Measurements from ENCODE around the gene IMMP2L. TPM values are rescaled to one million over a fixed set of nuclear protein-coding genes. Genes with fewer than 3 reads are reported as not detected.

The IMMP2L gene
- polyA plus RNA-seq, 1 donor (not counting 4 experiments of a cell fraction or from before 2014, with no cell fraction given), result 14.1 TPM

GRCh38 chr7:110623436-110623835 is 938.9 kb downstream of the IMMP2L start:
- no peak overlapping the region for H3K4me3 ChIP-seq (ENCODE audit: control insufficient read depth in 2 of 3, extremely low read depth in 1 of 3, insufficient read depth in 2 of 3, low read depth in 1 of 3, low read length in 3 of 3)
- TF ChIP-seq CTCF (optimal IDR thresholded peaks at IDR 0.05 in 1 of 3, IDR thresholded peaks at IDR 0.05 in 1 of 3, conservative IDR thresholded peaks at IDR 0.05 in 1 of 3; ENCODE audit: extremely low read depth in 1 of 3, insufficient read depth in 2 of 3, low read length in 3 of 3), result no peak
- no peak for TF ChIP-seq EZH2 (IDR thresholded peaks at IDR 0.05; ENCODE audit: low read length)
- no peak overlapping the region for H3K27ac ChIP-seq (ENCODE audit: control insufficient read depth, insufficient read depth, low read length)
- H3K4me1 ChIP-seq (ENCODE audit: control insufficient read depth, extremely low read depth, insufficient read depth, low read length), result no peaks in the 10 kb centered on the region
- no peaks in the 10 kb centered on the region for H3K27me3 ChIP-seq (ENCODE audit: control insufficient read depth, extremely low read depth, insufficient read depth, low read length)
- no peak for DNase-seq (ENCODE audit: low read depth, low spot score)
- no peak overlapping the region for H3K4me2 ChIP-seq (ENCODE audit: control insufficient read depth, extremely low read depth, insufficient read depth, low read depth, low read length)
- no peaks in the 10 kb centered on the region for H4K20me1 ChIP-seq (ENCODE audit: control insufficient read depth, extremely low read depth, insufficient read depth, low read length)
- no peaks in the 10 kb centered on the region for H3K36me3 ChIP-seq (ENCODE audit: control insufficient read depth in 2 of 2, extremely low read depth in 1 of 2, insufficient read depth in 2 of 2, low read length in 2 of 2)
- H3K9ac ChIP-seq (ENCODE audit: control insufficient read depth, extremely low read depth, insufficient read depth, low read length), result no peak overlapping the region
- no peaks in the 10 kb centered on the region for H3K9me1 ChIP-seq (ENCODE audit: control insufficient read depth, extremely low read depth, insufficient read depth, low read length)
- no peaks in the 10 kb centered on the region for H3K9me3 ChIP-seq (ENCODE audit: control insufficient read depth, low read depth, low read length)
- FAIRE-seq, result no peak
- no peak overlapping the region for H2AFZ ChIP-seq (ENCODE audit: control insufficient read depth, low read length)
- no peaks in the 10 kb centered on the region for H3K79me2 ChIP-seq (ENCODE audit: control insufficient read depth, insufficient read depth, low read length)
- dilution Hi-C loops (cut with MboI; ENCODE audit: extremely low pct_ligation_motif_present, low sequenced_read_pairs), result no loop called here

GRCh38 chr7:110621289-110621688 is 941.0 kb downstream of the IMMP2L start:
- Histone ChIP-seq H3K4me1 (ENCODE audit: control insufficient read depth, extremely low read depth, insufficient read depth, low read length) (no peaks in the 10 kb centered on the region), H3K4me3 (ENCODE audit: control insufficient read depth in 2 of 3, extremely low read depth in 1 of 3, insufficient read depth in 2 of 3, low read depth in 1 of 3, low read length in 3 of 3) (no peak overlapping the region), H3K9ac (ENCODE audit: control insufficient read depth, extremely low read depth, insufficient read depth, low read length) (no peak overlapping the region), H3K79me2 (ENCODE audit: control insufficient read depth, insufficient read depth, low read length) (no peaks in the 10 kb centered on the region), H2AFZ (ENCODE audit: control insufficient read depth, low read length) (no peak overlapping the region), H3K4me2 (ENCODE audit: control insufficient read depth, extremely low read depth, insufficient read depth, low read depth, low read length) (no peak overlapping the region), H3K9me1 (ENCODE audit: control insufficient read depth, extremely low read depth, insufficient read depth, low read length) (no peaks in the 10 kb centered on the region), H3K36me3 (ENCODE audit: control insufficient read depth in 2 of 2, extremely low read depth in 1 of 2, insufficient read depth in 2 of 2, low read length in 2 of 2) (no peaks in the 10 kb centered on the region), H4K20me1 (ENCODE audit: control insufficient read depth, extremely low read depth, insufficient read depth, low read length) (no peaks in the 10 kb centered on the region), H3K27me3 (ENCODE audit: control insufficient read depth, extremely low read depth, insufficient read depth, low read length) (no peaks in the 10 kb centered on the region), H3K27ac (ENCODE audit: control insufficient read depth, insufficient read depth, low read length) (no peak overlapping the region), H3K9me3 (ENCODE audit: control insufficient read depth, low read depth, low read length) (no peaks in the 10 kb centered on the region)
- DNase-seq (ENCODE audit: low read depth, low spot score) (no peak), FAIRE-seq (no peak)
- dilution Hi-C loops (cut with MboI; ENCODE audit: extremely low pct_ligation_motif_present, low sequenced_read_pairs), result no loop called here
- TF ChIP-seq EZH2 (IDR thresholded peaks at IDR 0.05; ENCODE audit: low read length), result no peak
- no peak for TF ChIP-seq CTCF (optimal IDR thresholded peaks at IDR 0.05 in 1 of 3, IDR thresholded peaks at IDR 0.05 in 1 of 3, conservative IDR thresholded peaks at IDR 0.05 in 1 of 3; ENCODE audit: extremely low read depth in 1 of 3, insufficient read depth in 2 of 3, low read length in 3 of 3)

All from keratinocyte (primary cell).